HL-60 (cell line): ENCODE measurements around the gene NEUROD6.

ENCODE experiments used
- DNase-seq, 2 experiments: peaks; one replicate each; pipeline ENCODE4 v3.0.0-alpha.2; 2010 to 2020; ENCODE audit warnings: low read depth in 1 of 2, low spot score in 1 of 2
- H3K27ac ChIP-seq: fragments of 250-450 bp; sonication (Bioruptor Pico); replicated peaks from 2 replicates; pipeline ENCODE4 v1.5.1; 2020; ENCODE audit warnings: mild to moderate bottlenecking, moderate library complexity
- H3K27me3 ChIP-seq: fragments of 250-450 bp; sonication (Bioruptor Pico); 2 replicates; pipeline ENCODE4 v1.5.1; 2021; ENCODE audit warnings: mild to moderate bottlenecking, moderate library complexity; ENCODE audit not compliant: insufficient read depth, poor library complexity, severe bottlenecking
- H3K4me3 ChIP-seq: replicated peaks from 2 replicates; pipeline ENCODE4 v1.5.1; 2011; ENCODE audit warnings: mild to moderate bottlenecking, control low read depth, low read length; ENCODE audit not compliant: insufficient read depth
- CTCF ChIP-seq: IDR thresholded peaks from one replicate; pipeline ENCODE4 v1.5.1; 2011; ENCODE audit warnings: low read length, control low read depth, inconsistent platforms; ENCODE audit not compliant: insufficient read depth
- GABPA ChIP-seq: IDR thresholded peaks from 2 replicates; pipeline ENCODE4 v1.6.1; 2012; ENCODE audit warnings: low read depth
- POLR2AphosphoS5 ChIP-seq: IDR thresholded peaks from 2 replicates; pipeline ENCODE4 v1.6.1; 2012; ENCODE audit warnings: low read depth
- REST ChIP-seq: IDR thresholded peaks from 2 replicates; pipeline ENCODE4 v1.6.1; 2012; ENCODE audit warnings: low read depth; ENCODE audit not compliant: insufficient replicate concordance
- SPI1 ChIP-seq: IDR thresholded peaks from 2 replicates; pipeline ENCODE4 v1.6.1; 2012; ENCODE audit warnings: low read depth, mild to moderate bottlenecking, borderline replicate concordance

NEUROD6 gene

GRCh38 chr7:31340051-31340450, 475 bp downstream of the NEUROD6 start:
- Histone ChIP-seq H3K27me3 (peaks cover 37% of the 10 kb centered on the region), H3K27ac (no peak overlapping the region), H3K4me3 (no peak overlapping the region)
- TF ChIP-seq REST (no peak), CTCF (no peak), POLR2AphosphoS5 (no peak), SPI1 (no peak), GABPA (no peak)
- DNase-seq = no peak

GRCh38 chr7:31338706-31339105, 1.8 kb downstream of the NEUROD6 start:
- H3K27me3 ChIP-seq = peaks cover 39% of the 10 kb centered on the region
- DNase-seq = no peak
- TF ChIP-seq GABPA = no peak
- no peak for TF ChIP-seq CTCF
- TF ChIP-seq SPI1 = no peak
- TF ChIP-seq POLR2AphosphoS5 = no peak
- no peak for TF ChIP-seq REST
- no peak overlapping the region for H3K27ac ChIP-seq
- no peak overlapping the region for H3K4me3 ChIP-seq

GRCh38 chr7:31337002-31337565, 3.4 kb downstream of the NEUROD6 start:
- Histone ChIP-seq H3K27me3 (peaks cover 32% of the 10 kb centered on the region), H3K27ac (no peak overlapping the region), H3K4me3 (no peak overlapping the region)
- DNase-seq = no peak
- TF ChIP-seq CTCF (no peak), GABPA (no peak), SPI1 (no peak), REST (no peak), POLR2AphosphoS5 (no peak)
